ENCODE data around the gene TFAP2A. TPM values are rescaled to one million over a fixed set of nuclear protein-coding genes. Genes with fewer than 3 reads are reported as not detected.

TFAP2A gene
- 0.60 and 1.8 TPM in 2 replicates for total RNA-seq (2014; rRNA removed; shearing (Covaris generic))
- polyA plus RNA-seq (2015; cell fraction: cytosol; rRNA removed), result 3.5 and 4.8 TPM in 2 replicates
- 7.0 and 9.0 TPM in 2 replicates for polyA plus RNA-seq (2015; cell fraction: nucleus; rRNA removed)

DNA sequence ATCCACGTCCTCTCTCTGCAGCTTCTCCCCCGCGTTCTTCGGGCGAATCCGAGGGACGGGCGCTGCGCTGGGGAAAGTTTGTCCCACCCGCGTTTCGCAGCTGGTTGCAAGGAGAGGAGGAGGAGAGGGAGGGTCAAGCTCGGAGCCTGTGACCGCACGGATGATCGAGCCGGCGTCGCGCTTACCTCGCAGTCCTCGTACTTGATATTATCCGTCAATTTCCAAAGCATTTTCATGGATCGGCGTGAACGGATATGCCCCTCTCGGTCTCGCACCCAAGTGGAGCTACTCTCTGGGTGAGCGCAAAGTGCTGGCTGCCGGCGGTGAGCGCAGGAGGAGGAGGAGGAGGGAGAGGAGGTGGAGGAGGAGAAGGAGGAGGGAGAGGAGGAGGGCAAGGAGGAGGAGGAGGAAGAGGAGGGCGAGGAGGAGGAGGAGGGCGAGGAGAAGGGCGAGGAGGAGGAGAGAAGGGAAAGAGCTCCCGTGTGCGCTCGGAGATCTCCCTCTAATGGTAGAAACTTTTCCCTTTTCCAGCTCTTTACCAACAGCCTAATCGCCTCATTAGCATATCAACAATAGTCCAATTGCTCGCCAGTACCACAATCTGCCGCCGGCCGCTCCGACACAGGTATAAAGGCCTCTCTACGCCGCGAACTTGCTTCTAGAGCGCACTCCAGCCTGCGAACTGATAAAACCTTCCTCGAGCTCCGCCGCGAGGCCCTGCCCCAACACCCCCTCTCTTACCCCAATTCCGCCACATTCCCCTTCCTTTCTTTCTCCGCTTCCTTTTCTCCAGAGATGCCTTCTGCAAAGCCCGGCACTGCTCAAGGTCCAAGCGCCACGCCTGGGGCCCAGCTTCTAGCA is at the start of gene TFAP2A:
TFAP2A (minus strand) TSS at position 319 of the 861 bp plus-strand sequence; CDS start at position 236, 83 bp downstream.
- no peak for DNase-seq (ENCODE audit: low read depth)

DNA sequence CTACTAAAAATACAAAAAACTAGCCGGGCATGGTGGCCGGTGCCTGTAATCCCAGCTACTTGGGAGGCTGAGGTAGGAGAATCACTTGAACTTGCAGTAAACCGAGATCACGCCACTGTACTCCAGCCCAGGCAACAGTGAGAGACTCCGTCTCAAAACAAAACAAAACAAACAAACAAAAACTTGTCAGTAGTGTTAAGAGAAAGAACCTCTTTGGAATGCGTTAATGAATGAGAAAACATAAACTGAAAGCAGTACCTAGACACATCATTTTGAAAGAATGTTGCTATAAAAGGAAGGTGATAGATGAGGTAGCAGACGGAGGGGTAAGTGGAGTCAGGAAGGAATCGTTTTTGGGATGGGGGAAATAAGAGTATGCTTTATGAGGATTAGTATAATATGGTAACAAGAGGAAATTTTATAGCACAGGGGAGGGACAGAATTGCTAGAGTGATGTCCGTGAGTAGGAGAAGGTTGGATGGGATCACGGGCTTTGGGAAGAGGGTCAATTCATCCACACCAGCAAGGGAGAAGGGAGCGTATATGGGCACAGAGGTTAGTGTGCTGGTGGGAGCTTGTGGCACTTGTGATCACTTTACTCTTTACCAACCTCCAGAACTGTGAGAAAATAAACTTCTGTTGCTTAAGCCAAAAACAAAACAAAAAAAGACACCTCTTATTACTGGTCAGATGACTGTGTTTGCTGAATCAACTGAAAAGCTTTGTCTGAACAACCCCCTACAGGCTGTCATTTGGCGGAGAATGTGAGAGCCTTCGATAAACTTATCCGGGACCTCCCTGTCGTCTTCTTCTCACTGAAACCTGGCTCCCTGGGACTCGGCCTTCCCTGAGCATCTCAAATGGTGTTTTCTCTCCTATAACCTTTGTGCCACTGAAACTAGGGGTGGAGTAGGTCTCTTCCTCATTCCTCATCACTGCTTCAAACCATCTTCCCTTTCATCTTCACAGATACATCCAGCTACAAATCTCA is 48.9 kb upstream of the TFAP2A start:
- DNase-seq (ENCODE audit: low read depth), result no peak

DNA sequence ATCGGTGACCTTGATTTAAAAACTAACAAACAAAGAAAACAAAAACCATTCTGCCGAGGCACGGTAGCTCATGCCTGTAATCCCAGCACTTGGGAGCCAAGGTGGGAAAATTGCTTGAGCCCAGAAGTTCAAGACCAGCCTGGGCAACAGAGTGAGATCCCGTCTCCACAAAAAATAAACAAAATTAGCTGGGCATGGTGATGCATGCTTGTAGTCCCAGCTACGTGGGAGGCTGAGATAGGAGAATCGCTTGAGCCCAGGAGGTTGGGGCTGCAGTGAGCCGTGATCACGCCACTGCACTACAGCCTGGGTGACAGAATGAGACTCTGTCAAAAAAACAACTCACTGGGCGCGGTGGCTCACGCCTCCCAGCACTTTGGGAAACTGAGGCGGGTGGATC is 48.2 kb upstream of the TFAP2A start:
- no peak for DNase-seq (ENCODE audit: low read depth)

DNA sequence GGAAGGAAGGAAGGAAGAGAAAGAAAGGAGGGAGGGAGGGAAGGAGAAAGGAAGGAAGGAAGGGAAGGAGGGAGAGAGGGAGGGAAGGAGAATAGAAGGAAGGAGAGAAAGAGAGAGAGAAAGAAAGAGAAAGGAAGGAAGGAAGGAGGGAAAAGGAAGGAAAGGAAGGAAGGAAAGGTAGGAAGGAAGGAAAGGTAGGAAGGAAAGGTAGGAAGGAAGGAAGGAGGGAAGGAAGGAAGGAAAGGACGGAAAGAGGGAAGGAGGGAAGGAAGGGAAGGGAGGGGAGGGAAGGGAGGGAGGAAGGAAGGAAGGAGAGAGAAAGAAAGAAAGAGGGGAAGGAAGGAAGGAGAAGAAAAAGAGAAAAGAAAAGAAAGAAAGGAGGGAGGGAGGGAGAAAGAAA is 47.0 kb upstream of the TFAP2A start:
- DNase-seq (ENCODE audit: low read depth), result no peak

DNA sequence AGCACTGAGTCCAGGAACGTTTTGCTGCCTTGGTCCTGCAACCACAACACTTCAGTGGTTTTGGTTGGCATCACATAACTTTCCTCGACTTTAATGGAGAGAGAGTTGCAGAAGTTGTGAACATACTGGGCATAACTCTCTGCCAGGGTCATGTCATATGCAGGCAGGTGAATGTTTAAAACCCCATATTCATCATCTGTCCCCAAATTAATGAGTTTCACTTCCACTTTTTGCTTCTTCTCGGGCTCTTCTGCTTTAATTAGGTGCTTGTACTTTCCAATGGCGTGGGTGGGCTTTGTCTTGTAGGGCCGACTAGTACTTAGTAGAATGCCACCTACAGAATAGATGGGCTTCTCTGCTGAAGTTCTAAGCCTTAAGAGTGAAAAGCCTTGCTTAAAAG is 45.2 kb upstream of the TFAP2A start:
- DNase-seq (ENCODE audit: low read depth), result no peak

DNA sequence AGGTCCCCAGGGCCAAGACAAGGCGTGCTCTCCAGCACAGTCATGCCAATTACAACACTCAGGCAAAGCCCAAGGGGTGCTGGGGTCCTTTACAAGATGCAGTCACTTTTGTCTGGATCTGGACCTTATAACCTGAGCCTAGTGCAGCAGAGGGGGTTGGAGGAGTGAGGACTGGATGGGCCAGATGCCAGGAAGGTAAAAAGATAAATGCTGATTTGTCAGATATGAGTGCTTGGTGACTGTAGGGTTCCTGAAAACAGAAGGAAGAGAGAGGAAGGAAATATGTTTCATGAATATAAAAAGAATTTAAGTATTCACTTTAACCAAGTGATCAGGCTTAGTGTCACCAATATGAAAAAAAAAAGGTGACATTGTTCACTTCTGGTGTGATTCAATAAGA is 43.4 kb upstream of the TFAP2A start:
- DNase-seq (ENCODE audit: low read depth), result no peak

DNA sequence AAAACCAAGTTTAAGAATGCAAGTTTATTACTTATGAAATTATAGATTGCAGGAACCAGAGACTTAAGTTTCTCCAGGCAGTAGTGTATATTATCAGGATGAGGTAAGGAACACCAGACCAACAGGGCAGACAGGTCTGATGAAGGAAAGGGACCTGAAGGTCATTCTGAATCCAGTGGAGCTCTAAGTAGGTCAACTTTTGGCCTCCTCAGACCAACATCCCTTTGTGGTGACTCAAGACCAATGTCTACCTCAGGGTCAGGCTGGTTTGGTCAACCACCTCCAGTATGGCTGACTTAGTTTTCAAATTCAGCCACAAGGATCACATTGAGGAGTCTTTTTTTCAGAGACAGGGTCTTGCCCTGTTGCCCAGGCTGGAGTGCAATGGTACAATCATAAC is 38.7 kb upstream of the TFAP2A start:
- no peak for DNase-seq (ENCODE audit: low read depth)

DNA sequence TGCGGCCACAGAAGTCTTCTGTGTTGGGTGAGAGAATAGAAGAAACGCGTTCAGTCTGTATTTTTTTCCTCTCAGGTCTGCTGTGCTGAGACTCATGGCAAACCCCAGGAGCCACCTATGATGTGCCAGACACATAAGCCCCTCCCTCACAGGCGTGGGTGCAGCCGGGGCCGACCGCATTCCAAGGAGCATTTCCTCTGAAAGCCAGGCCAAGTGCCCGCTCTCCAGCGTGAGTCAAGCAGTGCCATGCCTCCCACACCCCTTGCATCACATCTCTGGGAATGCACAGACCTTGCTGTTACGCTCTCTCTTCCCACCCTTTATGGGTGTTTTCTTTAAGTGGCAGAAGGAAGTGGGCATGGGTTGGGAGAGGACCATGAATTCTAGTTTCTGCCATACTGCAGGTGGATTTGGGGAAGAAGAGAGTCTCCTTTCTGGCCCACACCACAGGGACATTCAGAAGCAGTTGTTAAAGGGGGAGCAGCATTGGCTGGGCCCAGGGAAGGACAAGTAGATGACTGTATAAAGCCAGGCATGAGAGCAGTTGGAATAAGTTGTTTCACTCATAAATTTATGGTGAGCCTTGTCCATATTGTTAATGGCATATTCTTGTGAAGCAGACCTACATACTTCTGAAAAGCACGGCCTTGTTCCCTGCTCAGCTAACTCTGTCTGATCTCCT is 37.1 kb upstream of the TFAP2A start:
- DNase-seq (ENCODE audit: low read depth), result peak; percentile 98

DNA sequence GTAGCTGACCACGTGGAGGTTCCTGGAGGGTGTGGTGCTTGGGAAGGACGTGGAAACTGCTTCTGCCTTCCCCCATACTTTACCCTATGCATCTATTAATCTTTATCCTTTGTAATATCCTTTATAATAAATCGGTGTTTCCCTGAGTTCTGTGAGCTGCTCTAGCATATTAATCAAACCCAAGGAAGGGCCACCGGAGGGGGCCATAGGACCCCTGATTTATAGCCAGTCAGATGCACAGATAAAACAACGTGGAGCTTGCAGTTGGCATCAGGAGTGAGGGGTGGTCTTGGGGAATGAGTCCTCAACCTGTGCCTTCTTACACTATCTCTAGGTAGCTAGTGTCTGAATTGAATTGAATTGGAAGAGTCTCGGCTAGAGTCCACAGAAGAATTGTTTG is 36.5 kb upstream of the TFAP2A start:
- DNase-seq (ENCODE audit: low read depth), result no peak

DNA sequence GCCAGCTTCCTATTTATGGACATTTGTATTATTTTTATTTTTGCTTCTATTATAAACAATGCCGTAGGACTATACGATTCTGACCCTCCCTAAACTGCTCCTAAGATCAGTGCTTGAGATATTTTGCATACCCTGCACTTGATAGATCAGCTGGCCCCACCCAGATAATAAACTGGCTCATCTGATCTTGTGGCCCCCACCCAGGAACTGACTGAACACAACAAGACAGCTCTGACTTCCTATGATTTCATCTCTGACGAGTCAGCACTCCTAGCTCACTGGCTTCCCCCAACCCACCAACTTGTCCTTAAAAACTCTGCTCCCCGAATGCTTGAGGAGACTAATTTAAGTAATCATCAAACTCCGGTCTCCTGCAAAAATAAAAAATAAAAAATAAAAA is 34.9 kb upstream of the TFAP2A start:
- DNase-seq (ENCODE audit: low read depth), result peak; percentile 46

DNA sequence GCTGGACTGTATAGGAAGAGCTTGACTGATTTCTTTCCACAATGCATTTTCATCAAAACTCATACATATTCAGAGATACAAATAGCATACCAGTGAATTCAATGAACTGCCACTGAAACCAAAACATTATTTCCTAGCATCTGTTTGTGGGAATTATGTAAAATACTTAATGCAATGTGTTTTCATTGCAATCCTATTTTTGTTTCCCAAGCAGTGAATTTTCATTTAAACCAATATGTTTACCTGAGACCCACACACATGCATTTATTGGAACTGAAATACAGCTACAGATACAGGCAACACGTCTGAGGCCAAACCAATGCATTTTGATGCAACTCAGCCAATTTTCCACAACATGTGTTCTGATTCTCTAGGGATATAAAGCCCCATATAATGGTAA is 33.2 kb upstream of the TFAP2A start:
- no peak for DNase-seq (ENCODE audit: low read depth)

DNA sequence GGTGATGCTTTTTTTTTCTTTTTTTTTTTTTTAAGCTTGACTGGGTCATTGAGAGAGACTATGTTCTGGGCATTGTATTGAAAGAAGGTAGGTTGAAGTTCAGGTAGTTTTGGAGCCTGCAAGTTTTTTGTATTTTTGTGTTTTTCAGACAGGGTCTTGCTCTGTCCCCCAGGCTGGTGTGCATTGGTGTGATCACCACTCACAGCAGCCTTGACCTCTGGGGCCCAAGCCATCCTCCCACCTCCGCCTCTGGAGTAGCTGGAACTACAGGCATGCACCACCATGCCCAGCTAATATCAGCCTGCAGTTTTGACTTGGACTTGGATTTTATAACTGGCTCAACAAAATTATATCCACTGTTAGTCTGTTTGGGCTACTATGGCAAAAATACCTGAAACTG is 31.7 kb upstream of the TFAP2A start:
- DNase-seq (ENCODE audit: low read depth), result no peak

DNA sequence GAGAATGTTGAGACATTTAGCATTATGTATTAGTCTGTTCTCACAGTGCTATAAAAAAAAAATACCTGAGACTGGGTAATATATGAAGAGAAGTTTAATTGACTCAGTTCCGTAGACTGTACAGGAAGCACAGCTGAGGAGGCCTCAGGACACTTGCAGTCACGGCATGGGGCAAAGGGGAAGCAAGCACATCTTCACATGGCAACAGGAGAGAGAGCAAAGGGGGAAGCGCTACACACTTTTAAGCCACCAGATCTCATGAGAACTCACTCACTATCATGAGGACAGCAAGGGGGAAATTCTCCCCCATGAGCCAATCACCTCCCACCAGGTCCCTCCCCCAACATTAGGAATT is 26.8 kb upstream of the TFAP2A start:
- no peak for DNase-seq (ENCODE audit: low read depth)

DNA sequence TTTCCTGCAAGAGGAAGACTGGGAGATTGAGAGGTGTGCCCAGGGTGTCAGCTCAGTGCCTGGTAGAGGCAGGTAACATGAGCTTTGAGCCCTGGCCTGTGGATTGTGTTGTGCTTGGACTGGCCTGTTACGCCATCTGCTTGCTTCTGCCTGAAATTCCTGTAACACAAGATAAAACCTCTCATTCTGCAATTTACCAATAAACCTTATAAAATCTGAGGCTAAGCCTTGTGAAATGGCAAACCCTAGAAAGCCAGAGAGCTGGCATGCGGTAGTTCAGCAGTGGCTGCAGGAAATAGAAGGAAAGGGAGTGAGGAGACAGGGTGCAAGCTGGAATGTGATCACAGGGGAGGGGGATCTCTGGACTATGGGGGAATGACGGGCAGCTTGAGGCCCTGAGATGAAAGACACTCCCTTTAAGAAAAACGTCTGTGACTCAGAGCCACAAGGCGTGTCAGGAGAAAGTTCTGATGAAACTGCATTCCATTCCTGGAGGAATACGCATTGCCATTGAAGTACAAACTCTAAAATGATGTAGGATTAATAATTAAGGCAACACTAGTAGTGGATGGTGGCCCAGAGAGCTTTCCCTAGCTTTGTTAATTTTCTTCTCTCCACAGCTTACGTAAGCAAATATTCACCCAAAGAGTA is 26.3 kb upstream of the TFAP2A start:
- peak; percentile 94 for DNase-seq (ENCODE audit: low read depth)

DNA sequence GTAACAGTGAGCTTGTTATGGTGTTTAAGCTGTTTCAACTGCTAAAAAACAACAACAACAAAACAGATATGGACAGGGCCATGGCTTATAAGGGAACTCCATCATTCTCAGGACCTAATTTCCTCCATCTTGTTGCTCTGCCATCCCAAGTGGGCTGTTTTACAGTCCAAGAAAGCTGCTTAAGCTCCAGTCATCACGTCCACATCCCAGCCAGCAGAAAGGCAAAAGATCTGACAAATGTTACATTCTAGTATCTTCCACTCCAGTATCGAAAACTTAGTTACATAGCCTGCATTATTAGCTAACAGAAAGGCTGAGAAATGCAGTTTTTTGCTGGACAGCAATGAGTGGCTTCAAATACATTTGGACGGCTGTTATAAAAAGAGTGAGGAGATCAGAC is 23.0 kb upstream of the TFAP2A start:
- no peak for DNase-seq (ENCODE audit: low read depth)

DNA sequence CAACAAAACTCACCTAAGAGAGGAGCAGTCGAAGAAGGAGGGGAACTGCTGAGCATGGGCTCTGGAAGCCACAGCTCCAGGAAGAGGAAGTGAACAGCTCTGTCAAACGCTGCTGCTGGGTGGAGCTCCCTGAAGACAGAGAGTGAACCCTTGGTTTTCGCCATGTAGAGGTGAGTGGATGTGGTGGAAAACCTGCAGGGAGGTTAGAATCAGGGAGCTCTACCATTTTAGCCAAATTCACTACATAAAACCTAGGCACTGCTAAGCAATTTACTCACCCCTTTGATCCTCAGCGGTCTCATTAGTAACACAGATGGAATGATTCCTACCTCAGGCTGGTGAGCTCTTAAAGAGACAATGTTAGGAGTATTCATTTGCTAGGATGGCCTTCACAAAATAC is 19.4 kb upstream of the TFAP2A start:
- no peak for DNase-seq (ENCODE audit: low read depth)

DNA sequence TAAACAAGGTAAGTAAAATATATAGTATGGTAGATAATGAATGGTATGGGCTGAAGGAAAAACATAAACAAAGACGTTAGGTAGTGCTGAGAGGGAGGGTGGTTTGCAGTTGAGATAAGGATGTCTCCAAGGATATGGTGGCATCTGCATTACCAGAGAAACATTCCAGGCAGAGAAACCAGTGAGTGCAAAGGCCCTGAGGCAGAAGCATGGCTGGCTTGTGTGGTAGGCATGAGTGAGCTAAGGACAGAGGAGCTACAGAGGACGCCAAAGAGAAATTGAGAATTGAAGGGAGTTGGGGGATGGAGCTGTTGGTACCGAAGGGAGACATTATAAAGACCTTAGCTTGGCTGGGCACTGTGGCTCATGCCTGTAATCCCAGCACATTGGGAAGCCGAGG is 18.4 kb upstream of the TFAP2A start:
- DNase-seq (ENCODE audit: low read depth), result no peak

DNA sequence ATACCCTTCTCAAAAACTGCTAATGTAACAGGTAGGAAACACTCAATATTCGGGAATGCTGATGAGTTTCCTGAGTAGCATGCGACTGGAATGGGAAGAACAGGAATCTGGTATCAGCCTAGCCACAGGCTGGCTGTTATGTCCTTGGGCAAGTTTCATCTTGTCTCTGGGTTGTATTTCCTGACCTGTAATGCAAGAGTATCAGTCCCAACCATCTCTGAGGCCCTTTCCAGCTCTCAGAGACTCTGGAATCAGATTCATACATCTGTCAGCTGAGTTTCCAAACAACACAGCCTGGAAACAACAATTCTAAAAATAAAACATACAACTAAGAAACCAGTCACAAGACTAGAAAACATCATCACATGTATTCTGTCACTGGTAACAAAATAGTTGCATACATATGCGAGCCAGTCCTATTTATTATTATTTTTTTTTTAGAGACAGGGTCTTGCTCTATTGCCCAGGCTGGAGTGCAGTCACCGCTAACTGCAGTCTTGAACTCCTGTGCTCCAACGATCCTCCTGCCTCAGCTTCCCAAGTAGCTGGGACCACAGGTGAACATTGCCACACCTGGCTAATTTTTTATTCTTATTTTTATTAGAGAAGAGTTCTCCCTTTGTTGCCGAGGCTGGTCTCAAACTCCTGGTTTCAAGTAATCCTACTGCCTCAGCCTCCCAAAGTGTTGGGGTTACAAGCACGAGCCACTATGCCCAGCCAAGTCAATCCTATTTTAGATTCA is 16.7 kb upstream of the TFAP2A start:
- DNase-seq (ENCODE audit: low read depth), result no peak

DNA sequence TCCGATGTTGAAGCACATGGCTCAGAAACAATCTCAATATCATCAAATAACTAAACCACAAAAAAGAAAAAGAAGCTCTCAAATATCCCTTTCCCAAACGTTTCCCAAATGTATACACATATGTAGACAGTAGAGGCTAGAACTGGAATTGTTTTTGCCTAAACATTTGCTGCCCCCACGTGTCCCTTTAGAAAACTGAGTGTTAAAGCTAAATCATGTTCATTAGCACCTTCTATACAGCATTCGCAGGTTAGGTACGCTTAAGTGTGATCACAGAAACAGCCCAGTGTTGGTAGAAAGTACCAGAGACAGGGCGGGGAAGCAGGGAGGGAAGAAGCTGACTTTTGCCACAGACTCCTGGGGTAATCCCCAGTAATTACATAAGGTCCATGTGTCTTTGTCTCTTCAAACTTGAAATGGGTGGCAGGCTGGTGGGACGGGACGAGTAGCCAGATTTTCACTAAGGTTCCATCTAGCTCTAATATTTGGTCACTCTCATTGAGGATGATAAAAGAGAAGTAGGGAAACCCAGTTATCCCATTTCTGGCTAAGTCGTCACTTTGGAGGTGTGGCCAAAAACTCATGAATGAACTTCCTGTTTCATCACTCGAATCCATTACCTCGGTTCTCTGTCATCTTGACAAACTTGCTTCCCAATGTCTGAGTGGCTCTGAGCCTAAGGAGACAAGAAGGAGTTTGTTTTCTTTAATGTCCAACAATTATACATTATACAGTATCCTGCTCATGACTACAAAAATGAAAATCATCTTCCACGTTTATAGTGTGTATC is 15.0 kb upstream of the TFAP2A start:
- peak; percentile 51 for DNase-seq (ENCODE audit: low read depth)
